ENCODE data around the gene GPRIN1. TPM values are rescaled to one million over a fixed set of nuclear protein-coding genes. Genes with fewer than 3 reads are reported as not detected.

GPRIN1 gene
- total RNA-seq, 1 donor from 2014 or later, result 17.3 TPM

- no peak for TF ChIP-seq CTCF (IDR thresholded peaks at IDR 0.05; ENCODE audit: insufficient read depth, low read length, poor library complexity, severe bottlenecking)
- H3K36me3 ChIP-seq (ENCODE audit: control insufficient read depth, insufficient read depth, low read length), result no peaks in the 10 kb centered on the region
- H3K4me3 ChIP-seq (ENCODE audit: low read depth, low read length), result no peak overlapping the region
- no peaks in the 10 kb centered on the region for H3K27me3 ChIP-seq (ENCODE audit: control insufficient read depth, insufficient read depth, low read length)
- no peak for DNase-seq (ENCODE audit: low read depth)
Observed at GRCh38 chr5:176654856-176655255, 44.9 kb upstream of the GPRIN1 start.

GRCh38 chr5:176653401-176654385 lies 43.7 kb upstream of the GPRIN1 start:
- H3K36me3 ChIP-seq (ENCODE audit: control insufficient read depth, insufficient read depth, low read length), result no peaks in the 10 kb centered on the region
- no peaks in the 10 kb centered on the region for H3K27me3 ChIP-seq (ENCODE audit: control insufficient read depth, insufficient read depth, low read length)
- TF ChIP-seq CTCF (IDR thresholded peaks at IDR 0.05; ENCODE audit: insufficient read depth, low read length, poor library complexity, severe bottlenecking), result no peak
- no peak for DNase-seq (ENCODE audit: low read depth)
- no peak overlapping the region for H3K4me3 ChIP-seq (ENCODE audit: low read depth, low read length)

- H3K36me3 ChIP-seq (ENCODE audit: control insufficient read depth, insufficient read depth, low read length), result no peaks in the 10 kb centered on the region
- no peak for DNase-seq (ENCODE audit: low read depth)
- no peak for TF ChIP-seq CTCF (IDR thresholded peaks at IDR 0.05; ENCODE audit: insufficient read depth, low read length, poor library complexity, severe bottlenecking)
- H3K27me3 ChIP-seq (ENCODE audit: control insufficient read depth, insufficient read depth, low read length), result no peaks in the 10 kb centered on the region
- H3K4me3 ChIP-seq (ENCODE audit: low read depth, low read length), result no peak overlapping the region
Observed at GRCh38 chr5:176652136-176652535, 42.2 kb upstream of the GPRIN1 start.

- Histone ChIP-seq H3K36me3 (ENCODE audit: control insufficient read depth, insufficient read depth, low read length) (no peaks in the 10 kb centered on the region), H3K4me3 (ENCODE audit: low read depth, low read length) (no peak overlapping the region)
Observed at GRCh38 chr5:176651472-176651980, 41.6 kb upstream of the GPRIN1 start.

GRCh38 chr5:176650354-176650884 lies 40.5 kb upstream of the GPRIN1 start:
- Histone ChIP-seq H3K36me3 (ENCODE audit: control insufficient read depth, insufficient read depth, low read length) (no peaks in the 10 kb centered on the region), H3K27me3 (ENCODE audit: control insufficient read depth, insufficient read depth, low read length) (no peaks in the 10 kb centered on the region), H3K4me3 (ENCODE audit: low read depth, low read length) (no peak overlapping the region)
- no peak for TF ChIP-seq CTCF (IDR thresholded peaks at IDR 0.05; ENCODE audit: insufficient read depth, low read length, poor library complexity, severe bottlenecking)
- DNase-seq (ENCODE audit: low read depth), result no peak

More at GRCh38 chr5:176651472-176651980, 41.6 kb upstream of the GPRIN1 start:
- no peak for TF ChIP-seq CTCF (IDR thresholded peaks at IDR 0.05; ENCODE audit: insufficient read depth, low read length, poor library complexity, severe bottlenecking)
- H3K27me3 ChIP-seq (ENCODE audit: control insufficient read depth, insufficient read depth, low read length), result no peaks in the 10 kb centered on the region
- DNase-seq (ENCODE audit: low read depth), result no peak

All from kidney epithelial cell (primary cell).